HCT116 (cell line): ENCODE measurements around the gene PARP12. TPM values are rescaled to one million over a fixed set of nuclear protein-coding genes. Genes with fewer than 3 reads are reported as not detected.

Source experiments
- total RNA-seq: library from RNA; stranded (reverse); gene quantifications from one replicate; pipeline ENCODE4 v1.2.1, GENCODE V29; 2021; ENCODE audit not compliant: unreplicated experiment

Gene PARP12
- total RNA-seq, 1 experiment from 2014 or later, result 17.7 TPM

Other genes with a start within 250 kb of the PARP12 start
- 1.4 TPM for gene TBXAS1, start 233.7 kb downstream of the PARP12 start, total RNA-seq
- gene KDM7A, start 114.0 kb upstream of the PARP12 start, total RNA-seq, result 11.6 TPM